A549 (cell line): ENCODE measurements around the gene HK1. TPM values are rescaled to one million over a fixed set of nuclear protein-coding genes. Genes with fewer than 3 reads are reported as not detected.

Experiments
- ATAC-seq, 2 experiments: fragments of 200-7000 bp in 1 of 2; fragments of >200 bp in 1 of 2; cut with Nextera tagmentation in 1 of 2; cut with Tn5 transposase in 1 of 2; 3 replicates each; pipeline versions ENCODE4 v1.8.0 to v1.9.1; 2018 to 2020; ENCODE audit warnings: mild to moderate bottlenecking in 1 of 2, moderate library complexity in 1 of 2
- CTCF ChIA-PET: fragments of 300-600 bp; sonication (Branson Sonifier 250); formaldehyde crosslinking; extraction: SDS; loops from one replicate; lab custom pipeline; 2021; ENCODE audit warnings: antibody characterized with exemption, inconsistent platforms; lab: Yijun Ruan, JAX
- POLR2A ChIA-PET: fragments of 350-600 bp; formaldehyde crosslinking; extraction: SDS; loops from one replicate; lab custom pipeline; 2021; ENCODE audit warnings: antibody characterized with exemption, inconsistent platforms; lab: Yijun Ruan, JAX
- DNase-seq, 2 experiments: peaks; one replicate each; pipeline versions ENCODE4 v3.0.0 to v3.0.0-alpha.2; 2011 to 2016; ENCODE audit warnings: low read depth in 1 of 2, low spot score in 1 of 2
- FAIRE-seq: peaks from 2 replicates; lab custom pipeline; 2011; peaks lifted over from hg19 to GRCh38; lab: Jason Lieb, UNC
- H3K27ac ChIP-seq, 2 experiments: fragments of >200 bp; sonication (Bioruptor Twin); formaldehyde crosslinking; 3 replicates each; pipeline ENCODE4 v1.5.1; 2016 to 2017
- H3K4me1 ChIP-seq: fragments of >200 bp; sonication (Bioruptor Twin); formaldehyde crosslinking; 3 replicates; pipeline ENCODE4 v1.6.1; 2016
- H3K4me2 ChIP-seq: fragments of >200 bp; sonication (Bioruptor Twin); formaldehyde crosslinking; 3 replicates; pipeline ENCODE4 v1.6.1; 2016
- H3K4me3 ChIP-seq: fragments of >200 bp; sonication (Bioruptor Twin); formaldehyde crosslinking; 3 replicates; pipeline ENCODE4 v1.5.1; 2016
- H3K9me3 ChIP-seq: fragments of >200 bp; sonication (Bioruptor Twin); formaldehyde crosslinking; 3 replicates; pipeline ENCODE4 v1.6.1; 2016
- CBX8 ChIP-seq: fragments of 200-600 bp; sonication (generic); IDR thresholded peaks from 2 replicates; pipeline ENCODE4 v1.6.1; 2016
- CHD2 ChIP-seq: fragments of 150-350 bp; IDR thresholded peaks from 2 replicates; pipeline ENCODE4 v1.6.1; 2014; ENCODE audit warnings: low read length; ENCODE audit not compliant: partially characterized antibody
- CHD4 ChIP-seq: fragments of 200-600 bp; sonication (generic); IDR thresholded peaks from 2 replicates; pipeline ENCODE4 v1.6.1; 2016; ENCODE audit warnings: antibody characterized with exemption, mild to moderate bottlenecking, borderline replicate concordance
- ELK1 ChIP-seq: fragments of 150-350 bp; IDR thresholded peaks from 2 replicates; pipeline ENCODE4 v1.6.1; 2014; ENCODE audit warnings: low read depth, mild to moderate bottlenecking, low read length
- ESRRA ChIP-seq: fragments of 150-350 bp; IDR thresholded peaks from 2 replicates; pipeline ENCODE4 v1.6.1; 2014; ENCODE audit warnings: mild to moderate bottlenecking, low read length, borderline replicate concordance
- GATA3 ChIP-seq: IDR thresholded peaks from 2 replicates; pipeline ENCODE4 v1.6.1; 2012; ENCODE audit warnings: borderline replicate concordance
- HDAC2 ChIP-seq: fragments of 200-600 bp; sonication (generic); IDR thresholded peaks from 2 replicates; pipeline ENCODE4 v1.6.1; 2016
- HES2 ChIP-seq: fragments of >200 bp; sonication (Bioruptor Twin); formaldehyde crosslinking; IDR thresholded peaks from 2 replicates; pipeline ENCODE4 v1.6.1; 2016
- HEYL ChIP-seq: fragments of 250-450 bp; sonication (Bioruptor Pico); IDR thresholded peaks from 2 replicates; pipeline ENCODE4 v1.8.0; 2021; ENCODE audit warnings: mild to moderate bottlenecking, moderate library complexity
- HOXA7 ChIP-seq: fragments of 250-450 bp; sonication (Bioruptor Pico); IDR thresholded peaks from 2 replicates; pipeline ENCODE4 v1.5.0; 2020; ENCODE audit warnings: mild to moderate bottlenecking, moderate library complexity
- HOXB13 ChIP-seq: fragments of 250-450 bp; sonication (Bioruptor Pico); IDR thresholded peaks from 2 replicates; pipeline ENCODE4 v1.5.0; 2020; ENCODE audit warnings: low read depth, mild to moderate bottlenecking, moderate library complexity
- JUN ChIP-seq, 2 experiments: fragments of >200 bp; sonication (Bioruptor Twin); formaldehyde crosslinking; IDR thresholded peaks; 2 replicates in 1 of 2; 3 replicates in 1 of 2; pipeline ENCODE4 v1.6.1; 2016 to 2017
- KDM1A ChIP-seq: fragments of 200-600 bp; sonication (generic); IDR thresholded peaks from 2 replicates; pipeline ENCODE4 v1.6.1; 2016; ENCODE audit warnings: low read depth, mild to moderate bottlenecking
- KDM5A ChIP-seq: fragments of 200-600 bp; sonication (generic); IDR thresholded peaks from 2 replicates; pipeline ENCODE4 v1.6.1; 2016; ENCODE audit warnings: antibody characterized with exemption, mild to moderate bottlenecking
- MAFK ChIP-seq: fragments of 450-650 bp; IDR thresholded peaks from 2 replicates; pipeline ENCODE4 v1.6.1; 2014; ENCODE audit not compliant: partially characterized antibody
- MAZ ChIP-seq: fragments of 150-350 bp; IDR thresholded peaks from 2 replicates; pipeline ENCODE4 v1.6.1; 2014; ENCODE audit warnings: antibody characterized with exemption, low read depth, low read length, borderline replicate concordance
- NR3C1 ChIP-seq: fragments of >200 bp; sonication (Bioruptor Twin); formaldehyde crosslinking; IDR thresholded peaks from 3 replicates; pipeline ENCODE4 v1.6.1; 2017
- PHF8 ChIP-seq: fragments of 200-600 bp; sonication (generic); IDR thresholded peaks from 2 replicates; pipeline ENCODE4 v1.6.1; 2016; ENCODE audit warnings: low read depth, mild to moderate bottlenecking, antibody characterized with exemption, moderate library complexity, borderline replicate concordance
- POLR2AphosphoS2 ChIP-seq: conservative IDR thresholded peaks from 2 replicates; pipeline ENCODE4 v1.6.1; 2012; ENCODE audit warnings: low read length, improper control_type of control experiment, inconsistent platforms
- RAD21 ChIP-seq, 2 experiments: fragments of >200 bp in 1 of 2; sonication (Bioruptor Twin) in 1 of 2; formaldehyde crosslinking in 1 of 2; IDR thresholded peaks in 1 of 2; conservative IDR thresholded peaks in 1 of 2; 2 replicates in 1 of 2; 3 replicates in 1 of 2; pipeline ENCODE4 v1.6.1; 2012 to 2018; ENCODE audit warnings: inconsistent platforms in 1 of 2
- RARB ChIP-seq: fragments of 250-450 bp; sonication (Bioruptor Pico); IDR thresholded peaks from 2 replicates; pipeline ENCODE4 v1.8.0; 2021; ENCODE audit warnings: mild to moderate bottlenecking, moderate library complexity
- RCOR1 ChIP-seq: fragments of 150-350 bp; IDR thresholded peaks from 2 replicates; pipeline ENCODE4 v1.6.1; 2014; ENCODE audit warnings: antibody characterized with exemption, low read length, low read depth
- REST ChIP-seq: fragments of 200-600 bp; sonication (generic); IDR thresholded peaks from 2 replicates; pipeline ENCODE4 v1.6.1; 2016; ENCODE audit warnings: antibody characterized with exemption, mild to moderate bottlenecking, moderate library complexity
- RFX5 ChIP-seq: fragments of 450-650 bp; IDR thresholded peaks from 2 replicates; pipeline ENCODE4 v1.7.1; 2014; ENCODE audit warnings: antibody characterized with exemption, mild to moderate bottlenecking, moderate library complexity
- TP53 ChIP-seq: fragments of 250-450 bp; sonication (Bioruptor Pico); IDR thresholded peaks from 2 replicates; pipeline ENCODE4 v1.5.0; 2021; ENCODE audit warnings: mild to moderate bottlenecking, moderate library complexity
- ZSCAN20 ChIP-seq: fragments of 250-450 bp; sonication (Bioruptor Pico); IDR thresholded peaks from 2 replicates; pipeline ENCODE4 v1.8.0; 2022; ENCODE audit warnings: mild to moderate bottlenecking, moderate library complexity
- WGBS: methylation state at CpG from one replicate; pipeline ENCODE4 v1.1.6; 2017; ENCODE audit errors: missing lambda C conversion rate; 5-methylcytosine and 5-hydroxymethylcytosine counted together
- polyA plus RNA-seq, 4 experiments: library from polyadenylated mRNA; depleted of rRNA in 3 of 4; stranded (reverse); fragments of >200 nt; fragmentation: RNase III in 1 of 4; extraction: RNeasy Plus Mini Kit Qiagen cat#74134 plus additional on column Dnase treatment in 1 of 4; gene quantifications; 2 replicates in 3 of 4; 3 replicates in 1 of 4; pipeline ENCODE4 v1.2.3, GENCODE V29; 2011 to 2017
- TF ChIP-seq, protein P1 (sequence below): IDR thresholded peaks from 2 replicates; pipeline ENCODE4 v1.6.1; 2012
- TF ChIP-seq, protein P2 (sequence below): IDR thresholded peaks from 2 replicates; pipeline ENCODE4 v1.6.1; 2012
- TF ChIP-seq, protein P3 (sequence below): fragments of >200 bp; sonication (Bioruptor Twin); formaldehyde crosslinking; IDR thresholded peaks from 3 replicates; pipeline ENCODE4 v1.6.1; 2016

The HK1 gene
- polyA plus RNA-seq, 2 of the 4 experiments (the other 2 are of a cell fraction), result 17.3 to 58.9 TPM

DNA sequence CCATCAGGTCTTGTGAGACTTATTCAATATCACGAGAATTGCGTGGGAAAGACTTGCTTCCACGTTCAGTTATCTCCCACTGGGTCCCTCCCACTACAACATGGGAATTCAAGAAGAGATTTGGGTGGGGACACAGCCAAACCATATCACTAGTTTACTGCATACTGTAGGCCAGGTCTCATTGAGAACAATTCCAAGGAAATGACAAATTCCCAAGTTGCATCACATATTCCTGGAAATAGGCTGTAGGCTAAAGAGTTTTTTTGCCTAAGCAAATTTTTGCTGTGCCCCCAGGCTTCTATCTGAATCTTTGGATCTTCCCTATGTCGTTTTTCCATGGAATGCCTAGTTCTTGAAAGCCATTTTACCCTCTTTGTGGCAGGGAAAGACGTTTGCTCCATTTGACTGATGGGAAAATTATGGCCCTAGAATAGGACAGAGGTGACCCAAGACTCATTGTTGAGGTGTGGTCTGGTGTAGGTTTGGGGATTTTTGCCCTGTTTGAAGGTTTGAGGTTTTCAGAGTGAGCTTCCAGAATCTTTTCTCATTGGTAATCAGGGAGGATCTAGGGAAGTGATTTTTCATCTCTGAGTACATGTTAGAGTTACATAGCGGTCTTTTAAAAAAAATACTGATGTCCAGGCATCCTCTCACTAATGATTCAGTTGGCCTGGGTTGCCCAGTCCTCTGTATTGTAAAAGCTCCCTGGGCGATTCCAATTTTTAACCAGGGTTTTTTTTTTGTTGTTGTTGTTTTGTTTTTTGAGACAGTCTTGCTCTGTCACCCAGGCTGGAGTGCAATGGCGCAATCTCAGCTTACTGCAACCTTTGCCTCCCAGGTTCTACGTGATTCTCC lies 94.1 kb downstream of the HK1 start (continued):
- no peak for TF ChIP-seq TP53 (CRISPR knock-in tag)
- TF ChIP-seq HOXA7 (CRISPR knock-in tag), result no peak
- TF ChIP-seq CHD4, result no peak
- TF ChIP-seq GATA3, result no peak
- no peak for TF ChIP-seq JUN (IDR thresholded peaks at IDR 0.05)

DNA sequence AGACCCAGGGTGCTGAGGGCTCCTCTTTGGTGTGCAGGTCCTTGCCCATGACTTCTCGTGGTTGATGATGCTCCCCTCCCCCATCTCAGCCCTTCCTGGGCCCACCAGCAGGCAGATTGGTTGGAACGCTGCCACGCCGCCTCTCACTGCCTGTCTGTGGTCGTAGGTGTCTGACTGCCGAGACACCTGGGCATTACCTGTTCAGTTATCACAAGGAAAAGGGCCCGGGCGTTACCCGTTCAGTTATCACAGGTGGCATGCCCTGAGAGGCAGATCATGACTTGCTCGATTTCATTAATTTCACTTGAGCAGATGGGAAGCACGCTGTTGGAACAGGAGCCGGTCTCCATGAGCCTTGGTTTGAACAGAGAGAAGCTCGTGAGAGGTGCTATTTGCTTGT lies 95.9 kb downstream of the HK1 start:
- ATAC-seq (no peak), FAIRE-seq (no peak), DNase-seq (no peak)
- POLR2A ChIA-PET, result no interaction called here
- H3K4me1 ChIP-seq, result 0 out of 3 replicates have a peak, but pooled peaks cover 3% of the 10 kb centered on the region
- TF ChIP-seq HOXB13 (CRISPR knock-in tag) (no peak), PHF8 (no peak), POLR2AphosphoS2 (no peak), RFX5 (no peak), KDM1A (no peak), HDAC2 (no peak), KDM5A (no peak), MAFK (no peak)
- TF ChIP-seq, protein P1, sequence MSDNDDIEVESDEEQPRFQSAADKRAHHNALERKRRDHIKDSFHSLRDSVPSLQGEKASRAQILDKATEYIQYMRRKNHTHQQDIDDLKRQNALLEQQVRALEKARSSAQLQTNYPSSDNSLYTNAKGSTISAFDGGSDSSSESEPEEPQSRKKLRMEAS, result no peak
- TF ChIP-seq, protein P2, sequence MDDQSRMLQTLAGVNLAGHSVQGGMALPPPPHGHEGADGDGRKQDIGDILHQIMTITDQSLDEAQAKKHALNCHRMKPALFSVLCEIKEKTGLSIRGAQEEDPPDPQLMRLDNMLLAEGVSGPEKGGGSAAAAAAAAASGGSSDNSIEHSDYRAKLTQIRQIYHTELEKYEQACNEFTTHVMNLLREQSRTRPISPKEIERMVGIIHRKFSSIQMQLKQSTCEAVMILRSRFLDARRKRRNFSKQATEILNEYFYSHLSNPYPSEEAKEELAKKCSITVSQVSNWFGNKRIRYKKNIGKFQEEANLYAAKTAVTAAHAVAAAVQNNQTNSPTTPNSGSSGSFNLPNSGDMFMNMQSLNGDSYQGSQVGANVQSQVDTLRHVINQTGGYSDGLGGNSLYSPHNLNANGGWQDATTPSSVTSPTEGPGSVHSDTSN, result no peak
- no peak overlapping the region for H3K4me2 ChIP-seq
- WGBS, result 95% methylated on average over 13 of the region's 13 CpGs
- CTCF ChIA-PET, result interaction anchor here (0.5 to 1.7 kb wide), 3 partner anchors 11 to 583 kb away, joined by 3 to 7 read pairs (median 3); no protein-coding TSS in a partner anchor
- no peaks in the 10 kb centered on the region for H3K9me3 ChIP-seq
- no peak overlapping the region for H3K4me3 ChIP-seq
- H3K27ac ChIP-seq, result no peak overlapping the region

GRCh38 chr10:69374931-69375306 lies 96.6 kb downstream of the HK1 start:
- DNase-seq, result no peak
- Histone ChIP-seq H3K4me3 (no peak overlapping the region), H3K4me1 (0 out of 3 replicates have a peak, but pooled peaks cover 3% of the 10 kb centered on the region), H3K27ac (no peak overlapping the region), H3K4me2 (no peak overlapping the region), H3K9me3 (no peaks in the 10 kb centered on the region)
- ChIA-PET CTCF (interaction anchor here (0.5 to 2.2 kb wide), 3 partner anchors 12 to 583 kb away, joined by 3 to 7 read pairs (median 5); no protein-coding TSS in a partner anchor), POLR2A (no interaction called here)
- WGBS, result 93% methylated on average over 2 of the region's 2 CpGs
- FAIRE-seq, result no peak
- ATAC-seq, result no peak
- no peak for TF ChIP-seq MAZ
- no peak for TF ChIP-seq HDAC2
- TF ChIP-seq HOXB13 (CRISPR knock-in tag), result no peak
- no peak for TF ChIP-seq REST
- TF ChIP-seq RCOR1, result no peak
- TF ChIP-seq ZSCAN20 (CRISPR knock-in tag), result no peak
- TF ChIP-seq ESRRA, result no peak
- no peak for TF ChIP-seq ELK1
- TF ChIP-seq RFX5, result no peak
- TF ChIP-seq CBX8, result no peak
- no peak for TF ChIP-seq HEYL (CRISPR knock-in tag)
- TF ChIP-seq JUN (IDR thresholded peaks at IDR 0.05), result no peak
- TF ChIP-seq, protein P3, sequence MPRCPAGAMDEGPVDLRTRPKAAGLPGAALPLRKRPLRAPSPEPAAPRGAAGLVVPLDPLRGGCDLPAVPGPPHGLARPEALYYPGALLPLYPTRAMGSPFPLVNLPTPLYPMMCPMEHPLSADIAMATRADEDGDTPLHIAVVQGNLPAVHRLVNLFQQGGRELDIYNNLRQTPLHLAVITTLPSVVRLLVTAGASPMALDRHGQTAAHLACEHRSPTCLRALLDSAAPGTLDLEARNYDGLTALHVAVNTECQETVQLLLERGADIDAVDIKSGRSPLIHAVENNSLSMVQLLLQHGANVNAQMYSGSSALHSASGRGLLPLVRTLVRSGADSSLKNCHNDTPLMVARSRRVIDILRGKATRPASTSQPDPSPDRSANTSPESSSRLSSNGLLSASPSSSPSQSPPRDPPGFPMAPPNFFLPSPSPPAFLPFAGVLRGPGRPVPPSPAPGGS, result no peak
- TF ChIP-seq RARB (CRISPR knock-in tag), result no peak
- no peak for TF ChIP-seq RAD21 (conservative IDR thresholded peaks at IDR 0.05 in 1 of 2, IDR thresholded peaks at IDR 0.05 in 1 of 2)
- TF ChIP-seq CHD2, result no peak
- no peak for TF ChIP-seq NR3C1
- TF ChIP-seq HES2, result no peak
